ENCODE results near the gene CYP2W1. TPM values are rescaled to one million over a fixed set of nuclear protein-coding genes. Genes with fewer than 3 reads are reported as not detected.
"Not testable (repeated sequence)": the region's sequence is repeated elsewhere in the genome, so short reads cannot be mapped to it uniquely, and the experiment has no call there.

The CYP2W1 gene
- total RNA-seq, 1 donor from 2014 or later, result not detected

DNA sequence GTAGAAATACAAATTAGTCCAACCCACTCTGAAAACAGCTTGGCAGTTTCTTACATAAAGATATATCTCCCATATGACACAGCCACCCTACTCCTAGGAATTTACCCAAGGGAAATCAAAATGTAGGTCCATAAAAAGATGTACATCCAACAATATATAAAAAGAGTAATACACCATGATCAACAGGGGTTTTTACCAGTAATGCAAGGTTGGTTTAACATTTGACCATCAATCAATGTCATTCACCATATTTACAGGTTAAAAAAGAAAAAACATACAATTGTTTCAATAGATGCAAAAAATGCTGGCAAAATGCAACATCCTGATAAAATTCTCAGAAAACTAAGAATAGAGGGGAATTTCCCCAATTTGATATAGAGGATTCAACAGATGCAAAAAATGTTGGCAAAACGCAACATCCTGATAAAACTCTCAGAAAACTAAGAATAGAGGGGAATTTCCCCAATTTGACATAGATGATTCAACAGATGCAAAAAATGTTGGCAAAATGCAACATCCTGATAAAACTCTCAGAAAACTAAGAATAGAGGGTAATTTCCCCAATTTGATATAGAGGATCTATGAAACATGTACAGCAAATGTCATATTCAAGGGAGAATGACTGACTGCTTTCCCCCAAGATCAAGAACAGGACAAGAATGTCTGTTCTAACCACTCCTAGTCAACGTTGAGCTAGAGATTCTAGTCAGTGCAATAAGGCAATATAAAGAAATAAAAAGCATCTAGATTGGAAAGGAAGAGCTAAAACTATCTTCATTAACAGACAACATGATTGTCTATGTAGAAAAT is 42.2 kb upstream of the CYP2W1 start:
- POLR2A ChIA-PET, result interaction anchor here (0.6 to 0.7 kb wide), 3 partner anchors 16 to 30 kb away, joined by 3 to 5 read pairs (median 3); no protein-coding TSS in a partner anchor
- intact Hi-C loops (cut with micrococcal nuclease), result no loop called here
- ATAC-seq (ENCODE audit: low read depth), result no peak

DNA sequence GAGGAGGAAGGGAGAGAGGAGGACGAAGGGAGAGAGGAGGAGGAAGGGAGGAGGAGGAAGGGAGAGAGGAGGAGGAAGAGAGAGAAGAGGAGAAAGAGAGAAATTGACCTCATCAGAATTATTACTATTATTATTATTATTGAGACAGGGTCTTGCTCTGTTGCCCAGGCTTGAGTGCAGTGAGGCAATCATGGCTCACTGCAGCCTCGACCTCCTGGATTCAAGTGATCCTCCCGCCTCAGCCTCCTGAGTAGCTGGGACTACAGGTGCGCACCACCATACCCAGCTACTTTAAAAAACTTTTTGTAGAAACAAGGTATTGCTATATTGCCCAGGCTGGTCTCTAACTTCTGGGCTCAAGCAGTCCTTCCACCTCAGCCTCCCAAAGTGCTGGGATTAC is 39.2 kb upstream of the CYP2W1 start:
- intact Hi-C loops (cut with micrococcal nuclease); H3K36me3 Mint-ChIP-seq (ENCODE audit: low read depth); CTCF ChIA-PET: not testable (repeated sequence)

More for the DNA sequence above, 42.2 kb upstream of the CYP2W1 start:
- Mint-ChIP-seq H3K36me3 (ENCODE audit: low read depth) (no peaks in the 10 kb centered on the region), H3K9me3 (peaks cover 3% of the 10 kb centered on the region), H3K4me1 (peaks cover 23% of the 10 kb centered on the region), H3K27ac (no peak overlapping the region), H3K4me3 (no peak overlapping the region), H3K27me3 (peaks cover 6% of the 10 kb centered on the region)
- TF ChIP-seq, protein P1, sequence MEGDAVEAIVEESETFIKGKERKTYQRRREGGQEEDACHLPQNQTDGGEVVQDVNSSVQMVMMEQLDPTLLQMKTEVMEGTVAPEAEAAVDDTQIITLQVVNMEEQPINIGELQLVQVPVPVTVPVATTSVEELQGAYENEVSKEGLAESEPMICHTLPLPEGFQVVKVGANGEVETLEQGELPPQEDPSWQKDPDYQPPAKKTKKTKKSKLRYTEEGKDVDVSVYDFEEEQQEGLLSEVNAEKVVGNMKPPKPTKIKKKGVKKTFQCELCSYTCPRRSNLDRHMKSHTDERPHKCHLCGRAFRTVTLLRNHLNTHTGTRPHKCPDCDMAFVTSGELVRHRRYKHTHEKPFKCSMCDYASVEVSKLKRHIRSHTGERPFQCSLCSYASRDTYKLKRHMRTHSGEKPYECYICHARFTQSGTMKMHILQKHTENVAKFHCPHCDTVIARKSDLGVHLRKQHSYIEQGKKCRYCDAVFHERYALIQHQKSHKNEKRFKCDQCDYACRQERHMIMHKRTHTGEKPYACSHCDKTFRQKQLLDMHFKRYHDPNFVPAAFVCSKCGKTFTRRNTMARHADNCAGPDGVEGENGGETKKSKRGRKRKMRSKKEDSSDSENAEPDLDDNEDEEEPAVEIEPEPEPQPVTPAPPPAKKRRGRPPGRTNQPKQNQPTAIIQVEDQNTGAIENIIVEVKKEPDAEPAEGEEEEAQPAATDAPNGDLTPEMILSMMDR (IDR thresholded peaks at IDR 0.05), result no peak
- DNase-seq, result no peak
- CTCF ChIA-PET, result interaction anchor here (1.0 kb wide), 1 partner anchor 198 kb away, joined by 5 read pairs; no protein-coding TSS in a partner anchor

DNA sequence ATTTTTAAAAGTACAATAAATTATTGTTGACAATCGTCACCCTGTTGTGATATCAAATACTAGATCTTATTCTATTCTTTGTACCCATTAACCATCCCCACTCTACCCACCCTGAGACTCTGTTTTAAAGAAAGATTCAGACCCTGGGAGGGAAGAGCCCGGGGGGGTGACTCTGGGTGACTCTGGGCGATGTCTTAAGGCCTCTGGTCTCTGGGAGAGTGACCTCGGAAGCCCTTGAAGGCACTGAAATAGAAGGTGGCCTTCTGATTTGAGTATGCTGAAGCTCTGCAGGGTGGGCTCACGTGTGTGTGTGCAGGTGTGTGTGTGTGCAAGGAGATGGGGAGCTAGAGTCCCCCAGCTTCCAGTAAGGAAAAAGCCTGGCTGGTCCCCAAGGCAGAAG is 38.2 kb upstream of the CYP2W1 start:
- H3K4me3 Mint-ChIP-seq, result no peak overlapping the region
- H3K27me3 Mint-ChIP-seq, result peaks cover 6% of the 10 kb centered on the region
- no peaks in the 10 kb centered on the region for H3K36me3 Mint-ChIP-seq (ENCODE audit: low read depth)
- H3K9me3 Mint-ChIP-seq, result peaks cover 3% of the 10 kb centered on the region
- ChIA-PET CTCF (no interaction called here), POLR2A (no interaction called here)
- DNase-seq (no peak), ATAC-seq (ENCODE audit: low read depth) (no peak)
- TF ChIP-seq, protein P1 (IDR thresholded peaks at IDR 0.05), result no peak
- H3K4me1 Mint-ChIP-seq, result peaks cover 23% of the 10 kb centered on the region
- intact Hi-C loops (cut with micrococcal nuclease), result no loop called here
- no peak overlapping the region for H3K27ac Mint-ChIP-seq

More for the DNA sequence above, 39.2 kb upstream of the CYP2W1 start:
- ATAC-seq (ENCODE audit: low read depth); POLR2A ChIA-PET; DNase-seq; H3K27ac Mint-ChIP-seq; H3K4me3 Mint-ChIP-seq; H3K9me3 Mint-ChIP-seq; H3K27me3 Mint-ChIP-seq: not testable (repeated sequence)
- H3K4me1 Mint-ChIP-seq, result peaks cover 15% of the 10 kb centered on the region

DNA sequence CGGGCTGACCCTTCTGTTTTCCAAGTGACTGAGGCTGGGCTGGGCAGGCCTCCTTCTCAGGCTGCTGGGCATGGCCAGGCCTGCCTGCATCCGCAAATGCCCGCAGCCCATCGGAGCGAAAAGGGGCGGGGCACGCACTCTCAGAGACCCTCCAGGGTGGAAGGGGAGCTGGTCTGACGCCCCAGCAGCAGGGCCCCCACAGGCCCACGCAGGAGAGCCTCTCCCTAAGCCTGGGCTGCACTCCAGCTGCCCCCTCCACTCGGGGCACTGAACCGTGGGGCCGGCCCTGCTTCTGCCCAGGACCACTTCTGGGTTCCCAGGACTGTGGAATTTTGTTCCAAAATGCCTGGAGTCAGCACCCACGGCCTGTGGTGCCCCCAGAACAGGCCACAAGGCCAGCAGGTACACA is 37.8 kb upstream of the CYP2W1 start:
- no peak for DNase-seq
- POLR2A ChIA-PET, result no interaction called here
- CTCF ChIA-PET, result no interaction called here
- no peak for ATAC-seq (ENCODE audit: low read depth)
- peaks cover 27% of the 10 kb centered on the region for H3K4me1 Mint-ChIP-seq
- TF ChIP-seq, protein P1 (IDR thresholded peaks at IDR 0.05), result no peak
- no peak overlapping the region for H3K27ac Mint-ChIP-seq
- peaks cover 3% of the 10 kb centered on the region for H3K9me3 Mint-ChIP-seq
- H3K27me3 Mint-ChIP-seq, result peaks cover 6% of the 10 kb centered on the region
- H3K36me3 Mint-ChIP-seq (ENCODE audit: low read depth), result no peaks in the 10 kb centered on the region
- intact Hi-C loops (cut with micrococcal nuclease), result no loop called here
- no peak overlapping the region for H3K4me3 Mint-ChIP-seq

DNA sequence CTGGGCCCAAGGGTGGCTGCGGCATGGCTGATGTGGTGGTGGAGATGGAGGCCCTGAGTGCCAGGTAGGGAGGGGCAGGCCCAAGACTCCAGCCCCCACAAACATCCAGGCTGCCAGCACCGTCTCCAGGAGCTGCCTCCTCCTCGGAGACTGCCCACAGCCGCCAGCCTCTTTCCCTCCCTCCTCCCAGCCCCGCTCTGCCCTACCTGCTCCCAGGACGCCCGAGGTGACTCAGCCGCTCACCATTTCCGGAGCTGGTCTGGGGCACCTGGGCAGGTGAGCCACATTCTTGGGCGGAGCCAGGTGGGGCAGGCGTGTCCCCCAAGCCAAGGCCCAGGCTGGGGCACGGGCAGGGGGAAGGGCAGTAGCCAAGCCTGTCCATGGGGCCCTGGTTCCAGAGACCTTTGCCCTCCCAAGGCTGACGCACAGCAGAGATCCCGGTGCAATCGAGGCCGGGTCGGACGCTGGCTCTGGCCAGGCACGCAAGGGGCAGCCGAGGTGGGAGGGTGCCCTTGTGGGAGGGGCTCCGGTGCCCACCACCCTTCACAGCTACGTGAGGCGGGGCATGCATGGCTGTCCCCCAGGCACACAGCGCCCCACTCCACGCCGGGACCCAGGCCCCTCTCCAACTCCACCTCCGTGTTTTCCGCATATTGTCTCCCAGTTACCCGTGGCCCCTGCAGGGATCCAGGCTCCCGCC is 37.3 kb upstream of the CYP2W1 start:
- ChIA-PET POLR2A (no interaction called here), CTCF (no interaction called here)
- ATAC-seq (ENCODE audit: low read depth), result no peak
- H3K27ac Mint-ChIP-seq, result no peak overlapping the region
- TF ChIP-seq, protein P1 (IDR thresholded peaks at IDR 0.05), result no peak
- H3K9me3 Mint-ChIP-seq, result peaks cover 3% of the 10 kb centered on the region
- H3K36me3 Mint-ChIP-seq (ENCODE audit: low read depth), result no peaks in the 10 kb centered on the region
- H3K4me3 Mint-ChIP-seq, result no peak overlapping the region
- peaks cover 6% of the 10 kb centered on the region for H3K27me3 Mint-ChIP-seq
- DNase-seq, result no peak
- H3K4me1 Mint-ChIP-seq, result peaks cover 27% of the 10 kb centered on the region
- intact Hi-C loops (cut with micrococcal nuclease), result no loop called here

All from activated B cell treated with CpG ODN at 0.5 μM for 24 hours (primary cell).